Measurements from ENCODE around the gene TET2. TPM values are rescaled to one million over a fixed set of nuclear protein-coding genes. Genes with fewer than 3 reads are reported as not detected.

Gene TET2
- total and polyA plus RNA-seq, 2 of the 4 experiments (the other 2 are of a cell fraction) = 5.6 to 25.3 TPM

DNA sequence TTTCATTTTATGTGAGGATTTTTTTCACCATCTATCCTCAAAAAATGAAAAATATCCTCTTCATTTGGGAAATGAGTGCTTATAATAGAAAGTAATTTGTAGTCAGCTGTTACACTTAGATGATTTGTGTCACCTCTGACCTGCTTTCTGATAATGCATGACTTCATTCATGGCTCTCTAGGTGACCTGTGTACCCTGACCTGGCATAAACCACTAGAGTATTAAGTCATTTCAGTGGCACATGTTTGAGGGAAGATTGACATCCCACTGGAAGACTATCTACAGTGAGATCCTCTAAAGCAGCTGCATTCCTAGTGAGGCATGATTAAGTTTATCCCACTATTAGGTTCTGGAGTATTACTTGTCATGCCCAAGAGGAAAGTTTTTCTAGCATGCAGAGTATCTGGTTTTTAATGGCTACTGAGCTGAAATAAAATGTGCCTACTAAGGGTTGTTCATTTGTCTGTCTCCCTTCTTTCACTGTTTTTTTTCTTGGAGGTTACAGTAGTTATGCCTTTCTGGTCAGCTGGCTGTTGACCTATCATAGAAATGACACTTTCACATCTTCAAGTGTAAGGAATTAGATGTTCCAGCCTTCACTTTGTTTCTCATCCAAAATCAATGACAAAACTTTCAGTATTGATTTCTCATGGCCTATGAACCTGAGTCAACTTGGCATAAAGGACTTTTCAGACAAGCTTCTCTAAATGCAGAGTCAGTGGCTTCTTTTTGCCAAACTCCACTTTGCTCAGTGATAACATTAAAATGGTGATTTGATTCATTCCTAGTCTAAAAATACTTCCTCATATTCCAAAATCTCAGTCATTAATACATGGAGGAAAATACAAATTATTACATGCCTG, 33.1 kb downstream of the TET2 start:
- Histone ChIP-seq H4K8ac (ENCODE audit: low read depth in 2 of 2, low read length in 2 of 2) (no peak overlapping the region), H2BK20ac (ENCODE audit: low read depth, low read length) (no peak overlapping the region), H4K91ac (ENCODE audit: insufficient read depth, low read depth, low read length) (no peak overlapping the region), H3K36me3 (ENCODE audit: control insufficient read depth, insufficient read depth, low read length) (no peaks in the 10 kb centered on the region), H2BK5ac (ENCODE audit: low read depth, low read length, poor library complexity, severe bottlenecking) (no peak overlapping the region), H3K14ac (replicated peaks; ENCODE audit: low read depth, low read length) (no peak overlapping the region), H3K4me2 (ENCODE audit: low read depth, low read length) (no peak overlapping the region), H4K5ac (ENCODE audit: low read depth, low read length) (no peak overlapping the region; the same call in 1 of the 2 replicates), H3K4me3 (ENCODE audit: insufficient read depth, low read depth, low read length) (no peak overlapping the region), H3K27ac (ENCODE audit: insufficient read depth, low read length) (no peak overlapping the region), H3K9me1 (ENCODE audit: insufficient read depth, low read length) (peaks cover 7% of the 10 kb centered on the region), H2AK5ac (ENCODE audit: low read depth, low read length) (no peak overlapping the region), H3K4me1 (ENCODE audit: control insufficient read depth, insufficient read depth, low read length) (peaks cover 6% of the 10 kb centered on the region; the same call in 1 of the 2 replicates), H3K23ac (ENCODE audit: low read depth, low read length) (no peak overlapping the region), H2AFZ (replicated peaks; ENCODE audit: low read length, poor library complexity) (no peak overlapping the region), H3K18ac (ENCODE audit: low read depth, low read length) (no peak overlapping the region), H3K79me1 (ENCODE audit: low read depth in 1 of 2, low read length in 2 of 2) (peaks cover 22 to 23% of the 10 kb centered on the region in 2 experiments), H3K4ac (ENCODE audit: low read depth, low read length) (no peak overlapping the region), H4K20me1 (ENCODE audit: insufficient read depth, low read length) (peaks cover 10% of the 10 kb centered on the region; the same call in 1 of the 2 replicates), H3K9me3 (ENCODE audit: control insufficient read depth, insufficient read depth, low read length) (no peaks in the 10 kb centered on the region), H3K9ac (ENCODE audit: low read depth, low read length) (no peak overlapping the region), H3K56ac (ENCODE audit: extremely low read depth, insufficient read depth, low read length) (no peak overlapping the region), H2AK9ac (replicated peaks; ENCODE audit: low read depth, low read length, poor library complexity) (no peak overlapping the region), H2BK120ac (ENCODE audit: low read depth, low read length) (no peak overlapping the region), H2BK15ac (ENCODE audit: low read depth, low read length) (no peak overlapping the region), H3K27me3 (ENCODE audit: control insufficient read depth, insufficient read depth, low read length) (no peaks in the 10 kb centered on the region)
- BruUV-seq (replicated peaks) = no TSS peak
- ChIA-PET POLR2A (ENCODE audit: unreplicated experiment) (interaction anchor here (0.7 kb wide), 1 partner anchor 294 kb away, joined by 4 read pairs; no protein-coding TSS in a partner anchor), CTCF (interaction anchor here (0.7 to 1.7 kb wide), 4 partner anchors 14 to 256 kb away, joined by 3 to 10 read pairs (median 5); no protein-coding TSS in a partner anchor)
- ATAC-seq (ENCODE audit: low read depth) (peak; percentile 49; the same call in 1 of the 2 replicates), DNase-seq (peak; percentile 32)
- in situ Hi-C loops (cut with MboI; ENCODE audit: low sequenced_read_pairs) = no loop called here
- dilution Hi-C loops (cut with HindIII; ENCODE audit: low sequenced_read_pairs, unreplicated experiment) = no loop called here
- intact Hi-C loops (cut with micrococcal nuclease) = no loop called here
- TF ChIP-seq ELK1 (IDR thresholded peaks at IDR 0.05; ENCODE audit: borderline replicate concordance, low read depth, low read length) (no peak), NFE2L2 (IDR thresholded peaks at IDR 0.05; ENCODE audit: low read depth, low read length) (no peak), RAD21 (IDR thresholded peaks at IDR 0.05; ENCODE audit: low read length) (no peak), POLR2A (IDR thresholded peaks at IDR 0.05; ENCODE audit: low read depth, low read length) (no peak)
